T-cell (primary cell): ENCODE measurements around the gene CDIPT. TPM values are rescaled to one million over a fixed set of nuclear protein-coding genes. Genes with fewer than 3 reads are reported as not detected.
A peak's percentile ranks its signal among the peaks of the same experiment; 100 is the strongest.

ENCODE experiments used
- ATAC-seq, 4 experiments: fragments of 200-7000 bp in 3 of 4; fragments of 150-1000 bp in 1 of 4; cut with Tn5 transposase; replicated peaks in 1 of 4; 1 replicate in 3 of 4; 2 replicates in 1 of 4; pipeline ENCODE4 v1.10.0; 2021; ENCODE audit warnings: moderate library complexity in 3 of 4, mild to moderate bottlenecking in 2 of 4, moderate number of reproducible peaks in 1 of 4
- CTCF ChIA-PET, 2 donors: fragments of 300-600 bp; sonication (Branson Sonifier 250); formaldehyde crosslinking; loops; one replicate each; lab custom pipeline; 2022; ENCODE audit warnings: antibody characterized with exemption in 2 of 2; lab: Charles Lee
- POLR2A ChIA-PET, 2 donors: fragments of 300-600 bp; sonication (Branson Sonifier 250); formaldehyde crosslinking; loops; one replicate each; lab custom pipeline; 2022; ENCODE audit warnings: antibody characterized with exemption in 2 of 2; lab: Charles Lee
- DNase-seq, 35 experiments: peaks; one replicate each; pipeline versions ENCODE4 v3.0.0 to v3.0.0-alpha.2; 2013 to 2023
- H3K27ac ChIP-seq: one replicate; pipeline ENCODE4 v1.5.1; 2013; ENCODE audit warnings: low read length
- H3K27me3 ChIP-seq, 2 experiments: replicated peaks in 1 of 2; 1 replicate in 1 of 2; 2 replicates in 1 of 2; pipeline versions ENCODE4 v1.6.1 to v1.7.0; 2013; ENCODE audit warnings: low read length in 1 of 2, mixed read lengths in 1 of 2; ENCODE audit not compliant: control insufficient read depth in 2 of 2, insufficient read depth in 2 of 2; ENCODE audit errors: extremely low read depth in 1 of 2
- H3K36me3 ChIP-seq, 2 donors: 1 replicate in 1 of 2; 2 replicates in 1 of 2; pipeline versions ENCODE4 v1.6.1 to v1.7.0; 2013; ENCODE audit warnings: low read length in 1 of 2; ENCODE audit not compliant: control insufficient read depth in 2 of 2, insufficient read depth in 1 of 2; ENCODE audit errors: extremely low read depth in 1 of 2
- H3K4me1 ChIP-seq, 2 experiments: 1 replicate in 1 of 2; 2 replicates in 1 of 2; pipeline versions ENCODE4 v1.6.1 to v1.7.0; 2013; ENCODE audit warnings: low read length in 2 of 2, mixed read lengths in 1 of 2; ENCODE audit not compliant: insufficient read depth in 2 of 2, control insufficient read depth in 1 of 2; ENCODE audit errors: extremely low read depth in 1 of 2
- H3K4me3 ChIP-seq, 2 donors: 1 replicate in 1 of 2; 2 replicates in 1 of 2; pipeline versions ENCODE4 v1.5.1 to v1.7.0; 2013; ENCODE audit warnings: mild to moderate bottlenecking in 2 of 2, low read length in 1 of 2, moderate library complexity in 1 of 2; ENCODE audit not compliant: control insufficient read depth in 1 of 2; ENCODE audit errors: extremely low read depth in 1 of 2
- H3K9me3 ChIP-seq: 2 replicates; pipeline ENCODE4 v1.7.0; 2013
- H3K27ac Mint-ChIP-seq, 2 donors: one replicate each; pipeline ENCODE4 v1.8.0; 2020 to 2021; ENCODE audit warnings: mild to moderate bottlenecking in 2 of 2, mixed read lengths in 2 of 2
- H3K27me3 Mint-ChIP-seq, 2 donors: one replicate each; pipeline ENCODE4 v1.8.0; 2021 to 2022; ENCODE audit warnings: mixed read lengths in 2 of 2
- H3K36me3 Mint-ChIP-seq: one replicate; pipeline ENCODE4 v1.8.0; 2021; ENCODE audit warnings: mixed read lengths
- H3K4me1 Mint-ChIP-seq, 3 donors: one replicate each; pipeline ENCODE4 v1.8.0; 2020 to 2022; ENCODE audit warnings: mixed read lengths in 3 of 3, mild to moderate bottlenecking in 1 of 3
- H3K4me3 Mint-ChIP-seq, 3 donors: one replicate each; pipeline ENCODE4 v1.8.0; 2020 to 2022; ENCODE audit warnings: mild to moderate bottlenecking in 3 of 3, mixed read lengths in 3 of 3, moderate library complexity in 3 of 3
- H3K9me3 Mint-ChIP-seq, 3 donors: one replicate each; pipeline ENCODE4 v1.8.0; 2020 to 2022; ENCODE audit warnings: mixed read lengths in 3 of 3
- WGBS: methylation state at CpG from one replicate; pipeline ENCODE4 v1.1.5; 2013; ENCODE audit warnings: missing lambda C conversion rate; ENCODE audit not compliant: insufficient coverage; 5-methylcytosine and 5-hydroxymethylcytosine counted together
- total RNA-seq, 35 experiments: library from RNA in 6 of 35; stranded (reverse) in 6 of 35; fragments of 120-200 nt in 1 of 35; gene quantifications; one replicate each; pipeline versions ENCODE4 v1.2.1 to v1.2.4 and lab custom pipeline; 2013 to 2026

The CDIPT gene
- total RNA-seq, 5 donors from 2014 or later (not counting 1 experiment from before 2014, with no cell fraction given), result 37.1 to 87.0 (median 79.7) TPM

DNA sequence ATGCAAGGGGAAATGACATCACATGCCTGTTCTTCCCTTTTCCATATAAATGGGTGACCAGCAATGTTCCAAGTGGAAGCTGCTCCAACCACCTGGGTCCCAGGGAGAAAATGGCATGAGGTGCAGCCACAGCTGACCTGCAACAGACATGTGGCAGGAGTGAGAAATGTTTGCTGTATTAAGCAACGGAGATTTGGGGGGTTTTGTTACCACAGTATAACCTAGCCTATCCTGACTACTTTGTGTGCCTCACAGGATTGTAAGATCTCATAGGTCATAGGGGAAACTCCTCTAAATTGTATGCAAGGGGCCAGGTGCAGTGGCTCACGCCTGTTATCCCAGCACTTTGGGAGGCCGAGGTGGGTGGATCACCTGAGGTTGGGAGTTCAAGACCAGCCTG, 12.0 kb downstream of the CDIPT start:
- WGBS, result 100% methylated on average over 1 of the region's 3 CpGs
- CTCF ChIA-PET, result interaction anchor here in 1 of 2 donors (0.6 to 1.0 kb wide), 3 partner anchors 30 to 181 kb away, joined by 3 to 6 read pairs (median 4); no protein-coding TSS in a partner anchor
- Mint-ChIP-seq H3K4me3 (no peak overlapping the region), H3K36me3 (peaks cover 6% of the 10 kb centered on the region), H3K27me3 (no peaks in the 10 kb centered on the region), H3K9me3 (no peaks in the 10 kb centered on the region), H3K27ac (no peak overlapping the region), H3K4me1 (peaks cover 5 to 13% (median 10%) of the 10 kb centered on the region in 3 donors)
- Histone ChIP-seq H3K36me3 (peaks cover 11 to 19% of the 10 kb centered on the region in 2 donors), H3K9me3 (no peaks in the 10 kb centered on the region), H3K27me3 (no peaks in the 10 kb centered on the region), H3K27ac (no peak overlapping the region), H3K4me1 (peaks cover 0 to 9% of the 10 kb centered on the region in 2 experiments), H3K4me3 (no peak overlapping the region)
- POLR2A ChIA-PET, result interaction anchor here in 1 of 2 donors (0.6 to 0.7 kb wide), 2 partner anchors 76 to 151 kb away, joined by 6 to 8 read pairs; no protein-coding TSS in a partner anchor
- ATAC-seq, result no peak
- no peak for DNase-seq

DNA sequence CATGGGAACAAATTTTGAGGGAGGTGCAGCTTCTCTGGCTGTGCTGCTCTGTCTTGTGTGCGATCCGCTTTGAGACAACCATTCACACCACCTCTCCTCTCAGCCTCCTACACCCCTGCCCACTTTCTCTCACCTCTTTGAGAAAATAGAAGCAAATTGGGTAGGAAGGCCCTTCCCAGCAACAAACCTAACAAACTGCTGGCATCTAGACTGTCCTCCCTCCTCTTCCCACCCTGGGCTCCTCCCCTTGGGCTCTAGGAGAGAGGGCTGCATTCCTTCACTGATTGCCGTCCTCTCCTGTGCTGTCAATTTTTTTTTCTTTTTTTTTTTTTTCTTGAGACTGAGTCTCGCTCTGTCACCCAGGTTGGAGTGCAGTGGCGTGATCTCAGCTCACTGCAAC, 13.5 kb downstream of the CDIPT start:
- no peaks in the 10 kb centered on the region for H3K27me3 ChIP-seq
- no peaks in the 10 kb centered on the region for H3K9me3 Mint-ChIP-seq
- no peaks in the 10 kb centered on the region for H3K9me3 ChIP-seq
- peaks cover 0 to 9% of the 10 kb centered on the region in 2 experiments for H3K4me1 ChIP-seq
- no peaks in the 10 kb centered on the region for H3K27me3 Mint-ChIP-seq
- WGBS, result 60% methylated on average over 1 of the region's 5 CpGs
- peaks cover 5 to 13% (median 10%) of the 10 kb centered on the region in 3 donors for H3K4me1 Mint-ChIP-seq
- H3K4me3 ChIP-seq, result no peak overlapping the region
- H3K4me3 Mint-ChIP-seq, result no peak overlapping the region
- DNase-seq (no peak), ATAC-seq (no peak)
- POLR2A ChIA-PET, result interaction anchor here (0.6 to 0.8 kb wide), 3 partner anchors 41 to 161 kb away, joined by 4 to 7 read pairs (median 6); no protein-coding TSS in a partner anchor
- H3K27ac Mint-ChIP-seq, result peak overlapping the region; percentile 27 to 69
- H3K36me3 ChIP-seq, result peaks cover 12 to 34% of the 10 kb centered on the region in 2 donors
- CTCF ChIA-PET, result interaction anchor here (0.6 to 3.4 kb wide), 6 partner anchors 42 to 1405 kb away, joined by 3 to 66 read pairs (median 6); partner anchors contain the start of gene TLCD3B (in 1 of the 2)
- no peak overlapping the region for H3K27ac ChIP-seq
- H3K36me3 Mint-ChIP-seq, result peaks cover 15% of the 10 kb centered on the region

DNA sequence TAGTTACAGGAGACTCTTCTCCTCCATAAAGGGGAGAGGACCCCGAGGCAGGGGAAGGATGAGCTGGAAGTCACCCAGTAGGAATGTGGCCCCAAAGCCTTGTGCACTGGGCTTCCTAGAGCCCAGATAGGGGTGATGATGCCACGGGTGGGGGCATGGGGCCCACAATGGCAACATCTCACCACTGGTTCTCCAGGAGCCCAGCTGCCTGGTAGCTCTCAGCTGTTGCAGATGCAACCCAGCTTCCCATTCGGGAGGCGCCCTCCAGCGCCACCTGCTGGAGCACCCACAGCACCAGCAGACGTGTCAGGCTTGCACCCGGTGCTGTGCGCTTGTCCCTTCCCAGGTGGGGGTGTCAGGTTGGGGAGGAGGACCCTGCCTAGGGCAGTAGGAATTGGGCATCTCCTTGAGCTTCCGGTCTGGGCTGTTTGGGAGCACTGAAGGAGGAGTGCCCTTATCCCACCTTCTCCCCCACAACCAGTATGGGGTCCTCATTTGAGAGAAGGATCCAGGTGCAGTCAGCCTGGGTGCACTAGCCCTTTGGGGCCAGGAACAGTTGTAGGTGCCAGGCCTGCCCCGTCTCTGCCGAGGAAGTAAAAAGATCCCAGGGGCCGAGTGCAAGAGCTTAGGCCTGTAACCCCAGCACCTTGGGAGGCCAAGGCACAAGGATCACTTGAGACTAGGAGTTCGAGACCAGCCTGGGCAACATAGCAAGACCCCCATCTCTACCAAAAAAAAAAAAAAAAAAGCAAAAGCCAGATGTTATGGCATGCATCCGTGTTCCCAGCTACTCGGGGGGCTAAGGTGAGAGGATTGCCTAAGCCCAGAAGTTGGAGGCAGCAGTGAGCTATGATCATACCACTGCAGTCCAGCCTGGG, 14.4 kb downstream of the CDIPT start:
- ATAC-seq (peak; percentile 90 to 94 (median 92)), DNase-seq (peak; percentile 59 to 88 (median 78))
- ChIA-PET POLR2A (interaction anchor here (0.5 to 0.8 kb wide), 9 partner anchors 16 to 838 kb away, joined by 3 to 7 read pairs (median 4); no protein-coding TSS in a partner anchor), CTCF (interaction anchor here (0.5 to 3.4 kb wide), 31 partner anchors 8 to 1043 kb away, joined by 3 to 66 read pairs (median 4); partner anchors contain the start of genes KIF22 (in 1 of the 2), PAGR1 (in 1 of the 2), QPRT (in 1 of the 2) and TAOK2 (in 1 of the 2))
- H3K27ac ChIP-seq, result no peak overlapping the region
- H3K4me3 ChIP-seq, result no peak overlapping the region
- 12% methylated on average over 5 of the region's 15 CpGs for WGBS
- H3K27me3 Mint-ChIP-seq, result no peaks in the 10 kb centered on the region
- H3K4me3 Mint-ChIP-seq, result no peak overlapping the region
- no peaks in the 10 kb centered on the region for H3K27me3 ChIP-seq
- H3K36me3 Mint-ChIP-seq, result peaks cover 19% of the 10 kb centered on the region
- no peaks in the 10 kb centered on the region for H3K9me3 Mint-ChIP-seq
- H3K4me1 ChIP-seq, result peaks cover 0 to 9% of the 10 kb centered on the region in 2 experiments
- H3K4me1 Mint-ChIP-seq, result peaks cover 5 to 13% (median 12%) of the 10 kb centered on the region in 3 donors
- no peaks in the 10 kb centered on the region for H3K9me3 ChIP-seq
- peaks cover 16 to 41% of the 10 kb centered on the region in 2 donors for H3K36me3 ChIP-seq
- H3K27ac Mint-ChIP-seq, result peak overlapping the region; percentile 69 to 72

DNA sequence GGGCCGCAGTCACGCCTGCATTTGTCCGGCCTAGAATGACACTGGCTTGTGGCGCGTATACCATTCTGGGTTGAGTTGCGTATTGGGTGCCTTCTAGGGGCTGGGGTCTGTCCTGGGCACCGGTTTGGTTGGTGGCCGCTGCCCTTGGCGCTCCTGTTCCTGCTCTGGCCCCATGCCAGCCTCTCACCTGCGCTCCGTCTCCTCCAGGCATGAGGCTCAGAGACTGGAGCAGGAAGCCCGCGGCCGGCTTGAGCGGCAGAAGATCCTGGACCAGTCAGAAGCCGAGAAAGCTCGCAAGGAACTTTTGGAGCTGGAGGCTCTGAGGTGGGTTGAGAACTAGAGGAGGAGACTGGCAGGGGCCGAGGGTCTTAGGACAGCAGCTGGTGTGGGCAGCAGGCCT, 17.4 kb downstream of the CDIPT start:
- POLR2A ChIA-PET, result interaction anchor here in 1 of 2 donors (0.6 kb wide), 1 partner anchor 155 kb away, joined by 3 read pairs; no protein-coding TSS in a partner anchor

DNA sequence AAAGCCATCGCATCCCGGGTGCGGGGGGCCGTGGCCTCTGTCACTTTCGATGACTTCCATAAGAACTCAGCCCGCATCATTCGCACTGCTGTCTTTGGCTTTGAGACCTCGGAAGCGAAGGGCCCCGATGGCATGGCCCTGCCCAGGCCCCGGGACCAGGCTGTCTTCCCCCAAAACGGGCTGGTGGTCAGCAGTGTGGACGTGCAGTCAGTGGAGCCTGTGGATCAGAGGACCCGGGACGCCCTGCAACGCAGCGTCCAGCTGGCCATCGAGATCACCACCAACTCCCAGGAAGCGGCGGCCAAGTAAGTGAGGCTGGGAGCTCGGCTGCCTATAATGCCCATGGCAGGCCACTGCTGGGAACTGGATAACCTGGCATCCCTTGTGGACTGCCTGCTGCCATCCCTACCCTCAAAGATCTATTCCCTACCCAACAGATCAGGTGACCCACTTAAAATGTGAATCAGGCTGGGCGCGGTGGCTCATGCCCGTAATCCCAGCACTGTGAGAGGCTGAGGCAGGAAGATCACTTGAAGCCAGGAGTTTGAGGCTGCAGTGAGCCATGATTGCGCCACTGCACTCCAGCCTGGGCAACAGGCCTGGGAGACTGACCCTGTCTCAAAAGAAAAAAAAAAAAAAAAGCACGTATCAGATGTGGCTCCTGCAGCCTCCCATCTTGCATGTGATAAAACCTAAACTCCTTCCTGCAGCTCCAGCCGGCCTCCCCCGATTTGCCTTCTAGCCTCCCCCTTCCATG, 18.3 kb downstream of the CDIPT start:
- H3K27ac Mint-ChIP-seq, result peak overlapping the region in 1 of 2 donors; percentile 41
- CTCF ChIA-PET, result interaction anchor here (0.6 to 1.4 kb wide), 5 partner anchors 37 to 1210 kb away, joined by 4 to 8 read pairs (median 4); no protein-coding TSS in a partner anchor
- WGBS, result 97% methylated on average over 25 of the region's 28 CpGs

More for the DNA sequence above, 17.4 kb downstream of the CDIPT start:
- H3K4me3 ChIP-seq, result no peak overlapping the region
- Mint-ChIP-seq H3K4me1 (peaks cover 6 to 13% (median 12%) of the 10 kb centered on the region in 3 donors), H3K27ac (peak overlapping the region; percentile 58 to 72), H3K9me3 (no peaks in the 10 kb centered on the region), H3K4me3 (no peak overlapping the region), H3K27me3 (no peaks in the 10 kb centered on the region), H3K36me3 (peaks cover 24% of the 10 kb centered on the region)
- peaks cover 0 to 9% of the 10 kb centered on the region in 2 experiments for H3K4me1 ChIP-seq
- H3K27ac ChIP-seq, result no peak overlapping the region
- H3K36me3 ChIP-seq, result peaks cover 25 to 66% of the 10 kb centered on the region in 2 donors
- CTCF ChIA-PET, result interaction anchor here (0.5 to 1.4 kb wide), 7 partner anchors 32 to 191 kb away, joined by 3 to 8 read pairs (median 4); no protein-coding TSS in a partner anchor
- DNase-seq, result no peak
- no peaks in the 10 kb centered on the region for H3K27me3 ChIP-seq
- 98% methylated on average over 18 of the region's 18 CpGs for WGBS
- no peak for ATAC-seq
- H3K9me3 ChIP-seq, result no peaks in the 10 kb centered on the region

More for the DNA sequence above, 18.3 kb downstream of the CDIPT start:
- POLR2A ChIA-PET, result no interaction called here
- Histone ChIP-seq H3K36me3 (peaks cover 33 to 75% of the 10 kb centered on the region in 2 donors), H3K27me3 (no peaks in the 10 kb centered on the region), H3K4me3 (no peak overlapping the region), H3K4me1 (peaks cover 0 to 9% of the 10 kb centered on the region in 2 experiments), H3K27ac (no peak overlapping the region), H3K9me3 (no peaks in the 10 kb centered on the region)
- ATAC-seq (no peak), DNase-seq (no peak)
- Mint-ChIP-seq H3K27me3 (no peaks in the 10 kb centered on the region), H3K36me3 (peaks cover 31% of the 10 kb centered on the region), H3K9me3 (no peaks in the 10 kb centered on the region), H3K4me1 (peaks cover 6 to 12% (median 7%) of the 10 kb centered on the region in 3 donors), H3K4me3 (no peak overlapping the region)
